Caco-2 (cell line): ENCODE data around the gene SNN. TPM values are rescaled to one million over a fixed set of nuclear protein-coding genes. Genes with fewer than 3 reads are reported as not detected.
A peak's percentile ranks its signal among the peaks of the same experiment; 100 is the strongest.

Experiments used
- BruUV-seq: library from RNA; stranded (reverse); fragments of 400-500 nt; replicated peaks from 2 replicates; lab custom pipeline; 2021; lab: Mats Ljungman, UMichigan
- CTCF ChIA-PET: fragments of 300-600 bp; sonication (Branson Sonifier 250); formaldehyde crosslinking; loops from one replicate; lab custom pipeline; 2022; ENCODE audit warnings: antibody characterized with exemption; lab: Charles Lee
- POLR2A ChIA-PET: fragments of 300-600 bp; sonication (Branson Sonifier 250); formaldehyde crosslinking; loops from one replicate; lab custom pipeline; 2022; ENCODE audit warnings: antibody characterized with exemption; lab: Charles Lee
- DNase-seq, 2 experiments: peaks; one replicate each; pipeline versions ENCODE4 v3.0.0 to v3.0.0-alpha.2; 2020 to 2022
- H3K27me3 ChIP-seq: replicated peaks from 2 replicates; pipeline ENCODE4 v1.6.0; 2011; ENCODE audit warnings: low read length; ENCODE audit not compliant: control insufficient read depth, insufficient read depth
- H3K36me3 ChIP-seq: 2 replicates; pipeline ENCODE4 v1.5.1; 2011; ENCODE audit warnings: low read length; ENCODE audit not compliant: control insufficient read depth, insufficient read depth
- H3K4me1 ChIP-seq: fragments of 250-450 bp; sonication (Bioruptor Pico); 2 replicates; pipeline ENCODE4 v1.5.1; 2020; ENCODE audit warnings: mild to moderate bottlenecking
- H3K4me3 ChIP-seq: 2 replicates; pipeline ENCODE4 v1.5.1; 2011; ENCODE audit warnings: low read depth, mild to moderate bottlenecking, control low read depth, low read length
- H3K9me3 ChIP-seq: fragments of 250-450 bp; sonication (Bioruptor Pico); 2 replicates; pipeline ENCODE4 v1.5.1; 2020; ENCODE audit warnings: mild to moderate bottlenecking, moderate library complexity
- H3K27ac Mint-ChIP-seq: one replicate; pipeline ENCODE4 v1.8.0; 2022; ENCODE audit warnings: mixed read lengths; ENCODE audit not compliant: unreplicated experiment
- H3K27me3 Mint-ChIP-seq: one replicate; pipeline ENCODE4 v1.8.0; 2022; ENCODE audit warnings: mixed read lengths; ENCODE audit not compliant: insufficient read depth, unreplicated experiment
- H3K36me3 Mint-ChIP-seq: one replicate; pipeline ENCODE4 v1.8.0; 2022; ENCODE audit warnings: mild to moderate bottlenecking, mixed read lengths; ENCODE audit not compliant: insufficient read depth, unreplicated experiment
- H3K4me1 Mint-ChIP-seq: one replicate; pipeline ENCODE4 v1.8.0; 2022; ENCODE audit warnings: low read depth, mixed read lengths; ENCODE audit not compliant: unreplicated experiment
- H3K4me3 Mint-ChIP-seq: one replicate; pipeline ENCODE4 v1.8.0; 2022; ENCODE audit warnings: mild to moderate bottlenecking, moderate library complexity, mixed read lengths; ENCODE audit not compliant: unreplicated experiment
- H3K9me3 Mint-ChIP-seq: one replicate; pipeline ENCODE4 v1.8.0; 2022; ENCODE audit warnings: mixed read lengths; ENCODE audit not compliant: unreplicated experiment
- CTCF ChIP-seq, 2 experiments: fragments of 200-600 bp in 1 of 2; IDR thresholded peaks; 1 replicate in 1 of 2; 2 replicates in 1 of 2; pipeline versions ENCODE4 v1.5.1 to v1.8.0; 2011 to 2022; ENCODE audit warnings: antibody characterized with exemption in 1 of 2, control low read depth in 1 of 2, inconsistent platforms in 1 of 2, low read depth in 1 of 2, low read length in 1 of 2, mild to moderate bottlenecking in 1 of 2, moderate library complexity in 1 of 2; ENCODE audit not compliant: insufficient read depth in 1 of 2, severe bottlenecking in 1 of 2, unreplicated experiment in 1 of 2
- intact Hi-C: fragments of 100-400 bp; cut with micrococcal nuclease; formaldehyde crosslinking; loops from one replicate; pipeline ENCODE4 v1.10.0; 2022; ENCODE audit not compliant: unreplicated experiment
- total RNA-seq: library from RNA; stranded (reverse); gene quantifications from 2 replicates; pipeline ENCODE4 v1.2.3, GENCODE V29; 2022

Gene SNN
- total RNA-seq, 1 experiment from 2014 or later, result 12.8 TPM

GRCh38 chr16:11640987-11641817 lies 27.1 kb upstream of the SNN start:
- peak in 1 of 2 experiments; percentile 61 for DNase-seq
- peaks cover 14% of the 10 kb centered on the region for H3K4me1 ChIP-seq
- H3K27me3 ChIP-seq, result no peaks in the 10 kb centered on the region
- H3K4me3 Mint-ChIP-seq, result no peak overlapping the region
- CTCF ChIA-PET, result interaction anchor here (1.7 kb wide), 1 partner anchor 234 kb away, joined by 6 read pairs; no protein-coding TSS in a partner anchor
- TF ChIP-seq CTCF (IDR thresholded peaks at IDR 0.05; ENCODE audit: insufficient read depth in 1 of 2, low read depth in 1 of 2, low read length in 1 of 2, severe bottlenecking in 1 of 2, unreplicated experiment in 1 of 2), result peak; percentile 67 to 74
- no peaks in the 10 kb centered on the region for H3K36me3 Mint-ChIP-seq
- H3K9me3 ChIP-seq, result no peaks in the 10 kb centered on the region
- no peak overlapping the region for H3K4me3 ChIP-seq
- peak overlapping the region; percentile 49 for H3K27ac Mint-ChIP-seq
- intact Hi-C loops, result loop anchor here (1.0 to 2.0 kb wide), 3 partner anchors 109 to 244 kb away; no protein-coding TSS in a partner anchor
- H3K4me1 Mint-ChIP-seq, result peaks cover 5% of the 10 kb centered on the region
- no peaks in the 10 kb centered on the region for H3K27me3 Mint-ChIP-seq
- POLR2A ChIA-PET, result interaction anchor here (1.4 kb wide), 1 partner anchor 54 kb away, joined by 4 read pairs; the partner anchor contains the start of gene LITAF
- BruUV-seq, result no TSS peak
- H3K9me3 Mint-ChIP-seq, result no peaks in the 10 kb centered on the region
- H3K36me3 ChIP-seq, result no peaks in the 10 kb centered on the region

GRCh38 chr16:11642765-11643116 lies 25.5 kb upstream of the SNN start:
- ChIA-PET POLR2A (interaction anchor here (0.6 kb wide), 1 partner anchor 43 kb away, joined by 5 read pairs; no protein-coding TSS in a partner anchor), CTCF (interaction anchor here (0.5 to 1.4 kb wide), 5 partner anchors 12 to 526 kb away, joined by 3 to 6 read pairs (median 4); no protein-coding TSS in a partner anchor)
- Mint-ChIP-seq H3K9me3 (no peaks in the 10 kb centered on the region), H3K27ac (no peak overlapping the region), H3K4me1 (peaks cover 5% of the 10 kb centered on the region), H3K27me3 (no peaks in the 10 kb centered on the region), H3K4me3 (no peak overlapping the region), H3K36me3 (no peaks in the 10 kb centered on the region)
- Histone ChIP-seq H3K36me3 (no peaks in the 10 kb centered on the region), H3K9me3 (no peaks in the 10 kb centered on the region), H3K27me3 (no peaks in the 10 kb centered on the region), H3K4me3 (no peak overlapping the region), H3K4me1 (peaks cover 14% of the 10 kb centered on the region)
- intact Hi-C loops, result no loop called here
- TF ChIP-seq CTCF (IDR thresholded peaks at IDR 0.05; ENCODE audit: insufficient read depth in 1 of 2, low read depth in 1 of 2, low read length in 1 of 2, severe bottlenecking in 1 of 2, unreplicated experiment in 1 of 2), result no peak
- DNase-seq, result no peak
- no TSS peak for BruUV-seq

- H3K4me3 Mint-ChIP-seq, result no peak overlapping the region
- no peak overlapping the region for H3K27ac Mint-ChIP-seq
- Histone ChIP-seq H3K27me3 (no peaks in the 10 kb centered on the region), H3K4me1 (no peaks in the 10 kb centered on the region), H3K4me3 (no peak overlapping the region), H3K9me3 (no peaks in the 10 kb centered on the region), H3K36me3 (no peaks in the 10 kb centered on the region)
- H3K27me3 Mint-ChIP-seq, result no peaks in the 10 kb centered on the region
- H3K36me3 Mint-ChIP-seq, result no peaks in the 10 kb centered on the region
- H3K4me1 Mint-ChIP-seq, result no peaks in the 10 kb centered on the region
- POLR2A ChIA-PET, result no interaction called here
- BruUV-seq, result no TSS peak
- no peak for TF ChIP-seq CTCF (IDR thresholded peaks at IDR 0.05; ENCODE audit: insufficient read depth in 1 of 2, low read depth in 1 of 2, low read length in 1 of 2, severe bottlenecking in 1 of 2, unreplicated experiment in 1 of 2)
- no peaks in the 10 kb centered on the region for H3K9me3 Mint-ChIP-seq
- DNase-seq, result no peak
- CTCF ChIA-PET, result no interaction called here
- intact Hi-C loops, result no loop called here
Observed at GRCh38 chr16:11649276-11649675, 19.0 kb upstream of the SNN start.
